Activated T-cell treated with anti-CD3 and anti-CD28 coated beads, Interleukin-2, amount 50 U/mL, for 24 hours (primary cell): ENCODE results near the gene IRF6.
A peak's percentile ranks its signal among the peaks of the same experiment; 100 is the strongest.

Experiments
- DNase-seq: peaks from one replicate; pipeline ENCODE4 v3.0.0-alpha.2; 2020
- H3K27ac Mint-ChIP-seq: 2 replicates; pipeline ENCODE4 v1.8.0; 2020; ENCODE audit warnings: mild to moderate bottlenecking, mixed read lengths
- H3K27me3 Mint-ChIP-seq: 2 replicates; pipeline ENCODE4 v1.8.0; 2020; ENCODE audit warnings: mixed read lengths
- H3K36me3 Mint-ChIP-seq: 2 replicates; pipeline ENCODE4 v1.8.0; 2020; ENCODE audit warnings: low read depth, mixed read lengths
- H3K4me1 Mint-ChIP-seq: 2 replicates; pipeline ENCODE4 v1.8.0; 2020; ENCODE audit warnings: low read depth, mixed read lengths
- H3K4me3 Mint-ChIP-seq: 2 replicates; pipeline ENCODE4 v1.8.0; 2020; ENCODE audit warnings: mild to moderate bottlenecking, moderate library complexity, mixed read lengths
- H3K9me3 Mint-ChIP-seq: 2 replicates; pipeline ENCODE4 v1.8.0; 2020; ENCODE audit warnings: mixed read lengths

The IRF6 gene

GRCh38 chr1:209831615-209832014 lies 25.7 kb upstream of the IRF6 start:
- no peaks in the 10 kb centered on the region for H3K9me3 Mint-ChIP-seq
- H3K36me3 Mint-ChIP-seq, result peaks cover 82% of the 10 kb centered on the region
- DNase-seq, result no peak

GRCh38 chr1:209830722-209831121 lies 24.8 kb upstream of the IRF6 start:
- no peaks in the 10 kb centered on the region for H3K27me3 Mint-ChIP-seq
- no peak overlapping the region for H3K4me3 Mint-ChIP-seq
- peaks cover 73% of the 10 kb centered on the region for H3K36me3 Mint-ChIP-seq
- no peak for DNase-seq
- no peaks in the 10 kb centered on the region for H3K9me3 Mint-ChIP-seq
- no peak overlapping the region for H3K27ac Mint-ChIP-seq
- H3K4me1 Mint-ChIP-seq, result peaks cover 64% of the 10 kb centered on the region

More at GRCh38 chr1:209831615-209832014, 25.7 kb upstream of the IRF6 start:
- Mint-ChIP-seq H3K4me1 (peaks cover 73% of the 10 kb centered on the region), H3K27me3 (no peaks in the 10 kb centered on the region), H3K4me3 (no peak overlapping the region), H3K27ac (no peak overlapping the region)

GRCh38 chr1:209829716-209830115 lies 23.8 kb upstream of the IRF6 start:
- Mint-ChIP-seq H3K4me1 (peaks cover 54% of the 10 kb centered on the region), H3K9me3 (no peaks in the 10 kb centered on the region), H3K27ac (peak overlapping the region; percentile 71), H3K27me3 (no peaks in the 10 kb centered on the region), H3K4me3 (peak overlapping the region; percentile 97), H3K36me3 (peaks cover 63% of the 10 kb centered on the region)
- DNase-seq, result no peak

GRCh38 chr1:209827384-209828262 lies 21.7 kb upstream of the IRF6 start, which contains the start of gene UTP25:
Gene UTP25, plus strand, starts transcription at chr1:209827972. Its CDS starts 92 bp downstream, at chr1:209828064.
- Mint-ChIP-seq H3K27ac (peak within 1 kb of the TSS; percentile 95), H3K36me3 (peaks cover 42% of the 10 kb centered on the region), H3K4me1 (peaks cover 53% of the 10 kb centered on the region), H3K9me3 (no peaks in the 10 kb centered on the region), H3K4me3 (peak within 1 kb of the TSS; percentile 97), H3K27me3 (peaks cover 4% of the 10 kb centered on the region)
- peak; percentile 95 for DNase-seq

- no peak for DNase-seq
- H3K4me3 Mint-ChIP-seq, result no peak overlapping the region
- H3K4me1 Mint-ChIP-seq, result peaks cover 42% of the 10 kb centered on the region
- peaks cover 26% of the 10 kb centered on the region for H3K36me3 Mint-ChIP-seq
- H3K27me3 Mint-ChIP-seq, result peaks cover 14% of the 10 kb centered on the region
- no peaks in the 10 kb centered on the region for H3K9me3 Mint-ChIP-seq
- no peak overlapping the region for H3K27ac Mint-ChIP-seq
Measured at GRCh38 chr1:209825591-209826434, 19.9 kb upstream of the IRF6 start.

GRCh38 chr1:209823143-209824041 lies 17.4 kb upstream of the IRF6 start:
- Mint-ChIP-seq H3K4me3 (no peak overlapping the region), H3K27ac (no peak overlapping the region), H3K4me1 (peaks cover 22% of the 10 kb centered on the region), H3K27me3 (peaks cover 25% of the 10 kb centered on the region), H3K9me3 (no peaks in the 10 kb centered on the region), H3K36me3 (peaks cover 6% of the 10 kb centered on the region)
- DNase-seq, result no peak

GRCh38 chr1:209822706-209823105 lies 16.8 kb upstream of the IRF6 start:
- no peak overlapping the region for H3K27ac Mint-ChIP-seq
- H3K4me3 Mint-ChIP-seq, result no peak overlapping the region
- DNase-seq, result no peak
- peaks cover 25% of the 10 kb centered on the region for H3K27me3 Mint-ChIP-seq
- no peaks in the 10 kb centered on the region for H3K36me3 Mint-ChIP-seq
- peaks cover 20% of the 10 kb centered on the region for H3K4me1 Mint-ChIP-seq
- H3K9me3 Mint-ChIP-seq, result no peaks in the 10 kb centered on the region

- Mint-ChIP-seq H3K27ac (no peak overlapping the region), H3K27me3 (peaks cover 25% of the 10 kb centered on the region)
Measured at GRCh38 chr1:209820986-209821385, 15.0 kb upstream of the IRF6 start.

GRCh38 chr1:209819058-209819457 lies 13.1 kb upstream of the IRF6 start:
- Mint-ChIP-seq H3K4me1 (peaks cover 19% of the 10 kb centered on the region), H3K36me3 (no peaks in the 10 kb centered on the region), H3K9me3 (no peaks in the 10 kb centered on the region), H3K27ac (no peak overlapping the region), H3K4me3 (no peak overlapping the region), H3K27me3 (peaks cover 25% of the 10 kb centered on the region)
- DNase-seq, result no peak

More at GRCh38 chr1:209820986-209821385, 15.0 kb upstream of the IRF6 start:
- H3K36me3 Mint-ChIP-seq, result no peaks in the 10 kb centered on the region
- peaks cover 13% of the 10 kb centered on the region for H3K4me1 Mint-ChIP-seq
- no peak for DNase-seq
- H3K9me3 Mint-ChIP-seq, result no peaks in the 10 kb centered on the region
- no peak overlapping the region for H3K4me3 Mint-ChIP-seq

- Mint-ChIP-seq H3K27me3 (peaks cover 22% of the 10 kb centered on the region), H3K27ac (no peak overlapping the region)
Measured at GRCh38 chr1:209817691-209818090, 11.7 kb upstream of the IRF6 start.

GRCh38 chr1:209816923-209817322 lies 11.0 kb upstream of the IRF6 start:
- no peaks in the 10 kb centered on the region for H3K36me3 Mint-ChIP-seq
- H3K4me1 Mint-ChIP-seq, result peaks cover 8% of the 10 kb centered on the region
- H3K9me3 Mint-ChIP-seq, result no peaks in the 10 kb centered on the region
- DNase-seq, result no peak
- H3K27me3 Mint-ChIP-seq, result peaks cover 19% of the 10 kb centered on the region
- no peak overlapping the region for H3K27ac Mint-ChIP-seq
- H3K4me3 Mint-ChIP-seq, result no peak overlapping the region

More at GRCh38 chr1:209817691-209818090, 11.7 kb upstream of the IRF6 start:
- no peaks in the 10 kb centered on the region for H3K9me3 Mint-ChIP-seq
- no peak overlapping the region for H3K4me3 Mint-ChIP-seq
- H3K36me3 Mint-ChIP-seq, result no peaks in the 10 kb centered on the region
- H3K4me1 Mint-ChIP-seq, result peaks cover 10% of the 10 kb centered on the region
- no peak for DNase-seq

- Mint-ChIP-seq H3K27me3 (peaks cover 12% of the 10 kb centered on the region), H3K9me3 (no peaks in the 10 kb centered on the region), H3K27ac (peak overlapping the region; percentile 5), H3K36me3 (no peaks in the 10 kb centered on the region), H3K4me3 (no peak overlapping the region), H3K4me1 (peaks cover 8% of the 10 kb centered on the region)
- no peak for DNase-seq
Measured at GRCh38 chr1:209815931-209816341, 10.0 kb upstream of the IRF6 start.

GRCh38 chr1:209815490-209815889 lies 9.5 kb upstream of the IRF6 start:
- no peaks in the 10 kb centered on the region for H3K9me3 Mint-ChIP-seq
- no peak overlapping the region for H3K4me3 Mint-ChIP-seq
- DNase-seq, result no peak
- H3K36me3 Mint-ChIP-seq, result no peaks in the 10 kb centered on the region
- H3K27ac Mint-ChIP-seq, result peak overlapping the region; percentile 5
- H3K27me3 Mint-ChIP-seq, result peaks cover 8% of the 10 kb centered on the region
- H3K4me1 Mint-ChIP-seq, result peaks cover 8% of the 10 kb centered on the region

GRCh38 chr1:209813902-209814301 lies 8.0 kb upstream of the IRF6 start:
- no peak for DNase-seq
- H3K4me1 Mint-ChIP-seq, result peaks cover 8% of the 10 kb centered on the region
- no peaks in the 10 kb centered on the region for H3K36me3 Mint-ChIP-seq
- H3K27ac Mint-ChIP-seq, result no peak overlapping the region
- peaks cover 5% of the 10 kb centered on the region for H3K27me3 Mint-ChIP-seq
- no peak overlapping the region for H3K4me3 Mint-ChIP-seq
- no peaks in the 10 kb centered on the region for H3K9me3 Mint-ChIP-seq
